ENCODE data around the gene SEZ6L.

The SEZ6L gene

DNA sequence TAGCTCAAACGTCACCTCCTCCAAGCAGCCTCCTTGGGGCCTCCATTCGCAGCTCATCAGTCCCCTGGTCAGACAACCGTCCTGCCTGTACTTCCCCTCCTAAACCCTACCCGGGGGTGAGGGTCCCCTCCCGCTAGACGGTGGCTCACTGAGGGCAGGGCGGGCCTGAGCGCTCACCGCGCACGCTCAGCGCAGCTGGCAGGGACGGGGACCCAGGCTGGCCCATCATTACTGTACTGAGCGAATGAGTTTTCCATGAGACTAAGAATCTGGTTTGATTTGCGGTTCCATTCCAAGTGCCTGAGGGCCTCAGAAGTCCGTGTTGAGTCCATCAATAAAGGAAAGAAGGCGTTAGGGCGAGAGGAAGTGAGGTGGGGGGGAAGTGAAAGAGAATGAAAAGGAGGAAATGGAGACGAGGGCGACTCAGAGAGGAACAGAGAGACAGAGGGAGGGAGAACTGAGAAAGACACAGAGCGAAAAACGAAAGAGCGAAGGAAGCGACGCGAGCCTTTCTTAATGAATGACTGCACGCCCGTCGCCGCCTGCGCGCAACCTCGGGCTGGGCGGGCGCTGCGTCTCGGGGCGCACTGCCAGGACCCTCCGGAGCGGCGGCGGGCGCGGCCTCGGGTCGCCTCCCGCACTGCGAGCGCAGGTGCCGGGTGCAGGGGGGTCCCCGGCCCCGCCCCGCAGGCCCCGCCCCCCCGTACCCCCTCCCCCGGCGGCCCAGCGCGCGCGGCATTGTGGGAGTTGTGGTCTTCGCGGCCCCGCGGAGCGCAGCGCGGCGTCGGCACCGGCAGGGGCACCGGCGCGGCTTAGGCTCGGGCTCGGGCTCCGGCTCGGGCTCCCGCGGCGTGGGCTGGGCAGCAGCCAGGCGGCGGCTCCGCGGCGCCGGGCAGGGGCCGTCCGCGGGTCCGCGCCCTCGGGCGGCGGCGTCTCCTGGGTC lies 259.5 kb downstream of the SEZ6L start, which contains the start of gene ASPHD2:
ASPHD2 (plus strand) TSS at position 746 of the 943 bp plus-strand sequence. CDS start 4,356 bp downstream, outside the sequence.
- peak; percentile 53 for DNase-seq (ENCODE audit: low read depth)

DNA sequence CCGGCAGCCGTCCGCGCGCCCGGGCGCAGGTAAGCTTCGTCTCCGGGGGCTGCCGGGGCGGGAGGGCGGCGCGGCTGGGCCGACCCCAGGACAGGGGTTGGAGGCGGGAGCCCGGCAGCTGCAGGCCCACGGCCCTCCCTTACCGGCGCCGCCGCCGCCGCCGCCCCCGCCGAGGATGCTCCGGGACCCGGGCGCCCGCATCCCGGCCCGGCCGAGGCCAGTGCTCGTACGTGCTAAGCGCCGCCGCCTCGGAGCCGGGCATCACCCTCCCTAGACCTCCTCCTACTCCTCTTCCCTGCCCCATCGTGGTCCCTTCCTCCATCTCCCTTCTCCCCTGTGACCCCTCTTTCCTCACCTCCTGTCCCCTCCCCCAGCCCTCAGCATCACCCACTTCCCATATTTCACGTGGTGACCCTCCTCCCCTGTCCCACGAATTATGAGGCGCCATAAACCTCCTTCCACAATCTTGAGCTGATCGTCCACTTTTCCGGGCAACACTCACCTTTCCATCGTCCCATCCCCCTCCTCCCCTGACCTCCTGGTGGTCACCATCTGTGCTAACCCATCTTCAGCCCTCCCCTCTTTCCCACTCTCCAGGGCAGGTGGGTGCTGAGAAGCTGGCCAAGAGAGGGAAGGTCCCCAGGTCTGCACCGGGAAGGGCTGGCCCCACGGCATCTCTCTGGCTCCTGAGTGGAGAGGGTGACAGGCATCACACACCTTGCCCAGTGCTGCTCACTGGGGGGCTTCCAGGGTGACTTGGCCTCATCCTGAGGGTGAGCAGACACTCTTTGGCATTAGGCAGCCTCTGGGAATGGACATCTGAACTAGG lies 260.4 kb downstream of the SEZ6L start:
- DNase-seq (ENCODE audit: low read depth), result no peak

DNA sequence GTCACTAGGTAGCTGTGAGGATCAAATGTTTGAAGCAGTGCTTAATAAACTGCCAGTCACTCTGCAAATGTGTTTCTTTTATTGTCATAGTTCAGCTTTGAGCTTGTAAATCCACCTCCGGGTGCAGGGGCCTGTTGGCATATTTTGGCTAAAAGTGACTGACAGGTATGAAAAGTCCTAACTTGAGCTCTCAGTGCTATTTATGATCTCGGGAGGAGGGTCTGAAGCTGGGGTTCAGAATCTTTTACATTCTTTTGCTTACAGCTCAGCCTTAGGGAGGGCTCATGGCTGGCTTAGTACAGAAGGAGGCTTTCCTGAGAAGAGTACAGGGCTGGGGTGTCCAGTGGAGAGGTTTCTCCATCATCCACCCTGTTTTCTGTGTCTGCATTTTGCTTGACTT lies 261.3 kb downstream of the SEZ6L start:
- DNase-seq (ENCODE audit: low read depth), result no peak

DNA sequence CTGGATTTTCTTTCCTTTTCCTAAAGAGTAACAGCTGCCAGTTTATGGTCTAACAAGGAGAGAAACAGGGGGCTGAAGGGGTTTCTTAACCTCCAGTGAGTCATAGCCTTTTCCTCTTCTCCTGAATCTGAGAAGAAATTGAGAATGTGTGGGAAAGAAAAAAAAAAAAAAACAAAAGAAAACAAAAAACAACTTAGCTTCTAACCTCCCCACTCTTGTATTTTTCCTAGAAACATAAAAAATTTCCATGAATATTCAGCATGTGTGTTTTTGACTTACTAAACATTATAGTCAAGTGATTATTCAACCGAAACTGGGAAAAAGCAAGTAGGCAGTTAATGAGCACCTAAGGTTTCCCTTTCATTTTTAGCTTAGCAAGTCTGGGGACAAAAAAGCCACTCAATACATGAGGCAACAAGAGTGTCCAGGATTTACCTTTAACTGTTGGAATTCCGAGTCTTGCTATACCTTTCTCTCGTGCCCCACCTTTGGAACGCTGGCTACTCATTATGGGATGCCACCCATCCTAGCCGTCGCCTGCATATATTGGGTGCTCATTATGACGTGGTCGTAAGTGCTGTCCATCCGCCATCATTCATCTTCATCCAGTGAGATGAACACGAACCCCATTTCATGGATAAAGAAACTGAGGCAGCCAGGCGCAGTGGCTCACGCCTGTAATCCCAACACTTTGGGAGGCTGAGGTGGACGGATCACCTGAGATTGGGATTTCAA lies 262.2 kb downstream of the SEZ6L start:
- no peak for DNase-seq (ENCODE audit: low read depth)

DNA sequence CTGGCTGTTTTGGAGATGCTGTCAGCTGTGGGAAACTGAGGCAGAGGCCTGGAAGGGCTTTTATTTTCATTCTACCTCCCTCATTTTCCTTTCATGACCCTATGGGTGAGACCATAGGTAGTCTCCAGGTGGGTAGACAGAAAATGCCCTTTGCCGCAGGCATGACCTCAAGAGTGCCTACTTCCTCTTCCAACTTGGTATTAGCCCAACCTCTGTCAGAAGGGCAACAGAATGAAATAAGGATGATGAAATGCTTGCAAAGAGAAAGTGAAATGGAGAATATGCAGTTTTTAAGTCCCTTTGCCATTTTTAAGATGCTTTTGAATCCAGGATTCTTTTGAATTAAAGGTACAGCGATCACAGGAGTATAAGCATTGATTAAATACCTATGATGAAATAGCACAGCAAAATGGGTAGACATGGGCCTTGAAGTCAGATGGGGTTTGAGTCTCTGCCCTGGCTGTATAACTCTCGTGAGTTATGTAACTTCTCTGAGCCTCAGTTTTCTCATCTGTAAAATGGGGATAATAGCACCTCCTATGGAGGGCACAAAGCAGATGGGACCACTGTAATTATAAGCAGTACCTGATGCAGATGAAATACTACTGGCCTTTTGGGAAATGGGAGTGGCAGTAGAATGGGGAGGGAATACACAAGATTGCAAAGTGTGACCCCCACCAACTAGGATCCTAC lies 263.5 kb downstream of the SEZ6L start:
- DNase-seq (ENCODE audit: low read depth), result no peak
